Measurements from ENCODE around the gene GALT. TPM values are rescaled to one million over a fixed set of nuclear protein-coding genes. Genes with fewer than 3 reads are reported as not detected.

GALT gene
- total RNA-seq, 2 donors from 2014 or later, result 44.3 to 49.3 TPM

- no peak overlapping the region for H3K27ac ChIP-seq (ENCODE audit: low read depth, low read length)
- no peaks in the 10 kb centered on the region for H3K9me3 Mint-ChIP-seq
- H3K27me3 Mint-ChIP-seq (ENCODE audit: insufficient read depth), result peaks cover 4% of the 10 kb centered on the region
- no peaks in the 10 kb centered on the region for H3K36me3 ChIP-seq (ENCODE audit: control insufficient read depth, insufficient read depth, low read length)
- H3K4me3 ChIP-seq (ENCODE audit: low read length), result no peak overlapping the region
- H3K27me3 ChIP-seq (ENCODE audit: control insufficient read depth, insufficient read depth, low read length, poor library complexity, severe bottlenecking), result no peaks in the 10 kb centered on the region
- peaks cover 5% of the 10 kb centered on the region for H3K9me3 ChIP-seq (ENCODE audit: control insufficient read depth, low read length)
- TF ChIP-seq CTCF (conservative IDR thresholded peaks at IDR 0.05), result no peak
- H3K9ac ChIP-seq (ENCODE audit: extremely low read depth, low read length, poor library complexity, severe bottlenecking), result no peak overlapping the region
- no peaks in the 10 kb centered on the region for H3K36me3 Mint-ChIP-seq (ENCODE audit: low read depth)
- no peak overlapping the region for H3K27ac Mint-ChIP-seq
- 95 to 100% methylated on average over 2 to 4 of the region's 4 CpGs for WGBS, 2 experiments (ENCODE audit: insufficient coverage in 1 of 2, insufficient read length in 1 of 2)
- H3K4me1 ChIP-seq (ENCODE audit: control insufficient read depth, insufficient read depth, low read length), result no peaks in the 10 kb centered on the region
- H3K4me1 Mint-ChIP-seq, result no peaks in the 10 kb centered on the region
- no peak overlapping the region for H3K4me3 Mint-ChIP-seq
- no peak for DNase-seq
Observed at GRCh38 chr9:34689116-34689470, 42.6 kb downstream of the GALT start.

GRCh38 chr9:34689512-34689911 lies 43.0 kb downstream of the GALT start:
- Mint-ChIP-seq H3K9me3 (no peaks in the 10 kb centered on the region), H3K27me3 (ENCODE audit: insufficient read depth) (peaks cover 4% of the 10 kb centered on the region), H3K36me3 (ENCODE audit: low read depth) (no peaks in the 10 kb centered on the region), H3K4me3 (no peak overlapping the region), H3K4me1 (no peaks in the 10 kb centered on the region), H3K27ac (no peak overlapping the region)
- no peak for DNase-seq
- Histone ChIP-seq H3K36me3 (ENCODE audit: control insufficient read depth, insufficient read depth, low read length) (no peaks in the 10 kb centered on the region), H3K9ac (ENCODE audit: extremely low read depth, low read length, poor library complexity, severe bottlenecking) (no peak overlapping the region), H3K27me3 (ENCODE audit: control insufficient read depth, insufficient read depth, low read length, poor library complexity, severe bottlenecking) (no peaks in the 10 kb centered on the region), H3K27ac (ENCODE audit: low read depth, low read length) (no peak overlapping the region), H3K4me3 (ENCODE audit: low read length) (no peak overlapping the region), H3K9me3 (ENCODE audit: control insufficient read depth, low read length) (peaks cover 5% of the 10 kb centered on the region), H3K4me1 (ENCODE audit: control insufficient read depth, insufficient read depth, low read length) (no peaks in the 10 kb centered on the region)
- TF ChIP-seq CTCF (conservative IDR thresholded peaks at IDR 0.05), result no peak
- WGBS, 2 experiments (ENCODE audit: insufficient coverage in 1 of 2, insufficient read length in 1 of 2), result 92% methylated on average over 8 of the region's 8 CpGs; no CpG with 5 or more reads in 1 of the 2 experiments

- Histone ChIP-seq H3K36me3 (ENCODE audit: control insufficient read depth, insufficient read depth, low read length) (no peaks in the 10 kb centered on the region), H3K4me1 (ENCODE audit: control insufficient read depth, insufficient read depth, low read length) (no peaks in the 10 kb centered on the region), H3K4me3 (ENCODE audit: low read length) (no peak within 1 kb of the TSS), H3K27ac (ENCODE audit: low read depth, low read length) (no peak within 1 kb of the TSS), H3K27me3 (ENCODE audit: control insufficient read depth, insufficient read depth, low read length, poor library complexity, severe bottlenecking) (no peaks in the 10 kb centered on the region), H3K9me3 (ENCODE audit: control insufficient read depth, low read length) (peaks cover 5% of the 10 kb centered on the region), H3K9ac (ENCODE audit: extremely low read depth, low read length, poor library complexity, severe bottlenecking) (no peak within 1 kb of the TSS)
- TF ChIP-seq CTCF (conservative IDR thresholded peaks at IDR 0.05), result no peak
- H3K36me3 Mint-ChIP-seq (ENCODE audit: low read depth), result no peaks in the 10 kb centered on the region
- 90 to 94% methylated on average over 4 to 6 of the region's 6 CpGs for WGBS, 2 experiments (ENCODE audit: insufficient coverage in 1 of 2, insufficient read length in 1 of 2)
- H3K27ac Mint-ChIP-seq, result no peak within 1 kb of the TSS
- no peaks in the 10 kb centered on the region for H3K9me3 Mint-ChIP-seq
- DNase-seq, result no peak
- peaks cover 4% of the 10 kb centered on the region for H3K4me1 Mint-ChIP-seq
- H3K27me3 Mint-ChIP-seq (ENCODE audit: insufficient read depth), result peaks cover 4% of the 10 kb centered on the region
- no peak within 1 kb of the TSS for H3K4me3 Mint-ChIP-seq
Observed at GRCh38 chr9:34690983-34691935, 44.8 kb downstream of the GALT start, which contains the start of gene CCL19. Gene CCL19 (minus strand): TSS chr9:34691276. CDS start chr9:34691139, 137 bp downstream.

Data from endodermal cell (in vitro differentiated cells).